IMR-90 (cell line): ENCODE measurements around the gene KDM6A. TPM values are rescaled to one million over a fixed set of nuclear protein-coding genes. Genes with fewer than 3 reads are reported as not detected.

Experiments used
- ATAC-seq: fragments of 200-7000 bp; cut with Tn5 transposase; 2 replicates; pipeline ENCODE4 v1.9.1; 2020; ENCODE audit warnings: low read depth, mild to moderate bottlenecking, moderate library complexity
- BruUV-seq: library from RNA; stranded (reverse); fragments of 400-500 nt; replicated peaks from 2 replicates; lab custom pipeline; 2021; lab: Mats Ljungman, UMichigan
- CTCF ChIA-PET: fragments of 300-600 bp; formaldehyde crosslinking; extraction: SDS; loops from one replicate; lab custom pipeline; 2021; ENCODE audit warnings: antibody characterized with exemption; lab: Yijun Ruan, JAX
- POLR2A ChIA-PET: fragments of 300-600 bp; sonication (Branson Sonifier 250); formaldehyde crosslinking; loops from one replicate; lab custom pipeline; 2022; ENCODE audit warnings: antibody characterized with exemption; ENCODE audit not compliant: unreplicated experiment; lab: Charles Lee
- DNase-seq: peaks from one replicate; pipeline ENCODE4 v3.0.0; 2013
- H2AFZ ChIP-seq: replicated peaks from 2 replicates; pipeline ENCODE3; 2013; ENCODE audit warnings: low read length, mild to moderate bottlenecking; ENCODE audit not compliant: poor library complexity
- H2AK5ac ChIP-seq: 2 replicates; pipeline ENCODE4 v1.6.1; 2013; ENCODE audit warnings: low read depth, low read length, inconsistent platforms
- H2AK9ac ChIP-seq: replicated peaks from 2 replicates; pipeline ENCODE3; 2013; ENCODE audit warnings: mild to moderate bottlenecking, low read depth, low read length, moderate library complexity; ENCODE audit not compliant: poor library complexity
- H2BK120ac ChIP-seq: 2 replicates; pipeline ENCODE4 v1.6.1; 2013; ENCODE audit warnings: low read depth, low read length, inconsistent platforms
- H2BK15ac ChIP-seq: 3 replicates; pipeline ENCODE4 v1.6.1; 2013; ENCODE audit warnings: low read depth, low read length, inconsistent platforms
- H2BK20ac ChIP-seq: 2 replicates; pipeline ENCODE4 v1.6.1; 2013; ENCODE audit warnings: low read depth, mild to moderate bottlenecking, inconsistent platforms, low read length, moderate library complexity
- H2BK5ac ChIP-seq: 2 replicates; pipeline ENCODE4 v1.6.1; 2013; ENCODE audit warnings: mild to moderate bottlenecking, low read depth, low read length, inconsistent platforms; ENCODE audit not compliant: poor library complexity, severe bottlenecking
- H3K14ac ChIP-seq: replicated peaks from 2 replicates; pipeline ENCODE4 v1.6.1; 2013; ENCODE audit warnings: low read depth, low read length, inconsistent platforms
- H3K18ac ChIP-seq: 2 replicates; pipeline ENCODE4 v1.6.1; 2013; ENCODE audit warnings: low read depth, low read length, control low read depth
- H3K23ac ChIP-seq: 2 replicates; pipeline ENCODE4 v1.6.1; 2013; ENCODE audit warnings: low read depth, low read length, inconsistent platforms
- H3K27ac ChIP-seq: 2 replicates; pipeline ENCODE4 v1.5.1; 2013; ENCODE audit warnings: mild to moderate bottlenecking, control low read depth, low read length; ENCODE audit not compliant: insufficient read depth
- H3K27me3 ChIP-seq: 2 replicates; pipeline ENCODE4 v1.6.1; 2013; ENCODE audit warnings: low read length; ENCODE audit not compliant: control insufficient read depth, insufficient read depth
- H3K36me3 ChIP-seq: 2 replicates; pipeline ENCODE4 v1.6.1; 2013; ENCODE audit warnings: low read length, mixed read lengths; ENCODE audit not compliant: control insufficient read depth, insufficient read depth
- H3K4ac ChIP-seq: 2 replicates; pipeline ENCODE4 v1.6.1; 2013; ENCODE audit warnings: low read depth, low read length, inconsistent platforms
- H3K4me1 ChIP-seq: 2 replicates; pipeline ENCODE4 v1.6.1; 2013; ENCODE audit warnings: low read length, mixed read lengths; ENCODE audit not compliant: control insufficient read depth, insufficient read depth
- H3K4me2 ChIP-seq: 2 replicates; pipeline ENCODE4 v1.6.1; 2013; ENCODE audit warnings: low read depth, mild to moderate bottlenecking, control low read depth, low read length, moderate library complexity
- H3K4me3 ChIP-seq: 2 replicates; pipeline ENCODE4 v1.5.1; 2013; ENCODE audit warnings: low read depth, mild to moderate bottlenecking, control low read depth, low read length, moderate library complexity; ENCODE audit not compliant: insufficient read depth
- H3K56ac ChIP-seq: 2 replicates; pipeline ENCODE4 v1.6.1; 2013; ENCODE audit warnings: low read length, inconsistent platforms; ENCODE audit not compliant: insufficient read depth; ENCODE audit errors: extremely low read depth
- H3K79me1 ChIP-seq, 2 experiments: 2 replicates each; pipeline ENCODE4 v1.6.1; 2013; ENCODE audit warnings: low read length in 2 of 2, inconsistent platforms in 1 of 2, low read depth in 1 of 2
- H3K9ac ChIP-seq: 2 replicates; pipeline ENCODE4 v1.6.1; 2013; ENCODE audit warnings: low read depth, low read length, control low read depth
- H3K9me1 ChIP-seq: 2 replicates; pipeline ENCODE4 v1.6.1; 2013; ENCODE audit warnings: low read length, inconsistent platforms; ENCODE audit not compliant: insufficient read depth
- H3K9me3 ChIP-seq: 2 replicates; pipeline ENCODE4 v1.6.1; 2013; ENCODE audit warnings: low read length; ENCODE audit not compliant: control insufficient read depth, insufficient read depth
- H4K20me1 ChIP-seq: 2 replicates; pipeline ENCODE4 v1.6.1; 2013; ENCODE audit warnings: low read length, inconsistent platforms; ENCODE audit not compliant: insufficient read depth
- H4K5ac ChIP-seq: 2 replicates; pipeline ENCODE4 v1.6.1; 2013; ENCODE audit warnings: mild to moderate bottlenecking, low read depth, low read length, control low read depth
- H4K8ac ChIP-seq, 2 experiments: 2 replicates each; pipeline ENCODE4 v1.6.1; 2013; ENCODE audit warnings: low read depth in 2 of 2, low read length in 2 of 2, control low read depth in 1 of 2, inconsistent platforms in 1 of 2
- H4K91ac ChIP-seq: 2 replicates; pipeline ENCODE4 v1.6.1; 2013; ENCODE audit warnings: low read depth, low read length, inconsistent platforms; ENCODE audit not compliant: insufficient read depth
- BHLHE40 ChIP-seq: fragments of 150-350 bp; IDR thresholded peaks from 2 replicates; pipeline ENCODE4 v1.6.1; 2016; ENCODE audit warnings: mild to moderate bottlenecking, low read depth, low read length
- CEBPB ChIP-seq: IDR thresholded peaks from 2 replicates; pipeline ENCODE4 v1.6.1; 2012; ENCODE audit warnings: low read depth, low read length, improper control_type of control experiment
- CHD1 ChIP-seq: IDR thresholded peaks from 2 replicates; pipeline ENCODE4 v1.6.1; 2012; ENCODE audit warnings: low read depth, low read length, improper control_type of control experiment
- CTCF ChIP-seq: conservative IDR thresholded peaks from 2 replicates; pipeline ENCODE4 v1.5.1; 2012; ENCODE audit warnings: mild to moderate bottlenecking, low read depth, low read length, improper control_type of control experiment
- ELK1 ChIP-seq: fragments of 150-350 bp; IDR thresholded peaks from 2 replicates; pipeline ENCODE4 v1.6.1; 2016; ENCODE audit warnings: low read depth, mild to moderate bottlenecking, low read length, moderate library complexity, borderline replicate concordance
- FOS ChIP-seq: fragments of 150-350 bp; IDR thresholded peaks from 2 replicates; pipeline ENCODE4 v1.6.1; 2016; ENCODE audit warnings: low read depth, low read length
- MAFK ChIP-seq: IDR thresholded peaks from 2 replicates; pipeline ENCODE4 v1.6.1; 2012; ENCODE audit warnings: low read depth, low read length, improper control_type of control experiment
- MAZ ChIP-seq: IDR thresholded peaks from 2 replicates; pipeline ENCODE4 v1.6.1; 2012; ENCODE audit warnings: low read depth, mild to moderate bottlenecking, low read length, improper control_type of control experiment, moderate library complexity, borderline replicate concordance
- MXI1 ChIP-seq: IDR thresholded peaks from 2 replicates; pipeline ENCODE4 v1.6.1; 2012; ENCODE audit warnings: low read depth, mild to moderate bottlenecking, low read length, moderate library complexity, borderline replicate concordance
- NFE2L2 ChIP-seq: fragments of 150-350 bp; IDR thresholded peaks from 2 replicates; pipeline ENCODE4 v1.6.1; 2016; ENCODE audit warnings: low read depth, mild to moderate bottlenecking, low read length
- POLR2A ChIP-seq: IDR thresholded peaks from 2 replicates; pipeline ENCODE4 v1.6.1; 2012; ENCODE audit warnings: mild to moderate bottlenecking, low read depth, low read length
- RAD21 ChIP-seq: IDR thresholded peaks from 2 replicates; pipeline ENCODE4 v1.6.1; 2012; ENCODE audit warnings: low read length, improper control_type of control experiment
- RCOR1 ChIP-seq: IDR thresholded peaks from 2 replicates; pipeline ENCODE4 v1.6.1; 2012; ENCODE audit warnings: mild to moderate bottlenecking, low read length, improper control_type of control experiment; ENCODE audit not compliant: insufficient replicate concordance
- RFX5 ChIP-seq: IDR thresholded peaks from 2 replicates; pipeline ENCODE4 v1.8.0; 2012; ENCODE audit warnings: low read depth, mild to moderate bottlenecking, low read length, moderate library complexity
- SMC3 ChIP-seq: fragments of 150-350 bp; IDR thresholded peaks from 2 replicates; pipeline ENCODE4 v1.6.1; 2016; ENCODE audit warnings: low read depth, mild to moderate bottlenecking, antibody characterized with exemption, low read length, moderate library complexity
- USF2 ChIP-seq: fragments of 150-350 bp; IDR thresholded peaks from 2 replicates; pipeline ENCODE4 v1.6.1; 2017; ENCODE audit warnings: mild to moderate bottlenecking, antibody characterized with exemption, low read length, low read depth
- WGBS, 2 experiments: methylation state at CpG; one replicate each; pipeline versions ENCODE4 v1.1.5 to v1.1.7; 2013; ENCODE audit warnings: missing lambda C conversion rate in 2 of 2; ENCODE audit not compliant: insufficient read length in 1 of 2; ENCODE audit errors: extremely low coverage in 2 of 2; 5-methylcytosine and 5-hydroxymethylcytosine counted together
- dilution Hi-C: fragments of 300-500 bp; cut with HindIII; formaldehyde crosslinking; loops from one replicate; pipeline ENCODE4 v1.14.3; 2018; ENCODE audit warnings: low sequenced_read_pairs; ENCODE audit not compliant: unreplicated experiment
- in situ Hi-C: fragments of 300-500 bp; cut with MboI; formaldehyde crosslinking; loops from 3 replicates; pipeline ENCODE4 v1.14.3; 2019; ENCODE audit warnings: low sequenced_read_pairs, inconsistent platforms, mixed read lengths
- intact Hi-C: fragments of 100-400 bp; cut with micrococcal nuclease; formaldehyde crosslinking; loops from 2 replicates; pipeline ENCODE4 v1.10.0; 2022
- polyA plus RNA-seq, 3 experiments: library from polyadenylated mRNA; depleted of rRNA; stranded (reverse); fragments of >200 nt; gene quantifications; 2 replicates each; pipeline ENCODE4 v1.2.3, GENCODE V29; 2012; ENCODE audit warnings: low replicate concordance in 1 of 3
- total RNA-seq: library from RNA; depleted of rRNA; stranded (reverse); fragments of >200 nt; gene quantifications from 2 replicates; pipeline ENCODE4 v1.2.3, GENCODE V29; 2012

The KDM6A gene
- total and polyA plus RNA-seq, 2 of the 4 experiments (the other 2 are of a cell fraction): 11.7 to 24.9 TPM

GRCh38 chrX:45022150-45022549 lies 149.2 kb downstream of the KDM6A start:
- H3K36me3 ChIP-seq: no peaks in the 10 kb centered on the region
- CTCF ChIA-PET: no interaction called here
- H3K9ac ChIP-seq: no peak overlapping the region
- H3K4me1 ChIP-seq: peaks cover 2% of the 10 kb centered on the region; the same call in 1 of the 2 replicates
- H2AFZ ChIP-seq: no peak overlapping the region
- H2AK9ac ChIP-seq: no peak overlapping the region
- no peak overlapping the region for H3K56ac ChIP-seq
- dilution Hi-C loops (no loop called here), intact Hi-C loops (no loop called here), in situ Hi-C loops (no loop called here)
- peaks cover 17% of the 10 kb centered on the region; the same call in 1 of the 2 replicates for H4K20me1 ChIP-seq
- ATAC-seq (no peak), DNase-seq (no peak)
- H3K9me3 ChIP-seq: no peaks in the 10 kb centered on the region
- H4K5ac ChIP-seq: no peak overlapping the region
- POLR2A ChIA-PET: no interaction called here
- H2AK5ac ChIP-seq: no peak overlapping the region
- H3K18ac ChIP-seq: no peak overlapping the region
- no peak overlapping the region for H3K14ac ChIP-seq
- H3K27ac ChIP-seq: no peak overlapping the region
- H2BK15ac ChIP-seq: no peak overlapping the region
- H3K23ac ChIP-seq: no peak overlapping the region
- no peak overlapping the region for H2BK20ac ChIP-seq
- no peak overlapping the region for H3K4ac ChIP-seq
- no peak for TF ChIP-seq BHLHE40
- no peak for TF ChIP-seq FOS
- no peak for TF ChIP-seq ELK1
- TF ChIP-seq RFX5: no peak
- no peak for TF ChIP-seq CEBPB
- no peak for TF ChIP-seq POLR2A
- TF ChIP-seq RCOR1: no peak
- no peak for TF ChIP-seq MXI1
- TF ChIP-seq SMC3: no peak
- TF ChIP-seq MAFK: no peak
- no peak for TF ChIP-seq USF2
- no peak for TF ChIP-seq MAZ
- TF ChIP-seq CTCF: no peak
- no peak for TF ChIP-seq RAD21
- no peak for TF ChIP-seq NFE2L2
- no peak for TF ChIP-seq CHD1
- H2BK120ac ChIP-seq: no peak overlapping the region
- no peaks in the 10 kb centered on the region for H3K9me1 ChIP-seq
- no CpG with 5 or more reads among the region's 5 CpGs for WGBS, 2 experiments
- H4K91ac ChIP-seq: no peak overlapping the region
- H3K4me3 ChIP-seq: no peak overlapping the region
- H3K79me1 ChIP-seq: peaks cover 8 to 24% of the 10 kb centered on the region in 2 experiments
- H3K4me2 ChIP-seq: no peak overlapping the region
- H2BK5ac ChIP-seq: no peak overlapping the region
- BruUV-seq: no TSS peak
- no peak overlapping the region for H4K8ac ChIP-seq
- H3K27me3 ChIP-seq: no peaks in the 10 kb centered on the region
